PC-9 (cell line): ENCODE results near the gene BCL2L14. TPM values are rescaled to one million over a fixed set of nuclear protein-coding genes. Genes with fewer than 3 reads are reported as not detected.

Source experiments
- BruUV-seq: library from RNA; stranded (reverse); fragments of 400-500 nt; replicated peaks from 2 replicates; lab custom pipeline; 2021; lab: Mats Ljungman, UMichigan
- CTCF ChIA-PET: fragments of 300-600 bp; sonication (Branson Sonifier 250); formaldehyde crosslinking; loops from one replicate; lab custom pipeline; 2022; ENCODE audit warnings: antibody characterized with exemption; lab: Charles Lee
- POLR2A ChIA-PET: fragments of 300-600 bp; sonication (Branson Sonifier 250); formaldehyde crosslinking; loops from one replicate; lab custom pipeline; 2022; ENCODE audit warnings: antibody characterized with exemption; ENCODE audit not compliant: unreplicated experiment; lab: Charles Lee
- DNase-seq, 2 experiments: peaks; one replicate each; pipeline versions ENCODE4 v3.0.0 to v3.0.0-alpha.2; 2015 to 2022; ENCODE audit warnings: mixed read lengths in 1 of 2
- H2AFZ ChIP-seq: fragments of 200-600 bp; sonication (generic); 2 replicates; pipeline ENCODE4 v1.8.1; 2017; ENCODE audit warnings: antibody characterized with exemption
- H3F3A ChIP-seq: fragments of 200-600 bp; sonication (generic); 2 replicates; pipeline ENCODE4 v1.8.1; 2017; ENCODE audit warnings: antibody characterized with exemption, mild to moderate bottlenecking, low read depth; ENCODE audit not compliant: insufficient read depth
- H3K27ac ChIP-seq: fragments of 200-600 bp; sonication (generic); 2 replicates; pipeline ENCODE4 v1.6.1; 2016; ENCODE audit warnings: mixed run types
- H3K27me3 ChIP-seq: fragments of 200-600 bp; sonication (generic); 2 replicates; pipeline ENCODE4 v1.6.1; 2016; ENCODE audit warnings: low read depth, mixed run types; ENCODE audit not compliant: insufficient read depth
- H3K36me3 ChIP-seq: fragments of 200-600 bp; sonication (generic); 2 replicates; pipeline ENCODE4 v1.6.1; 2016; ENCODE audit warnings: low read depth, mixed run types
- H3K4me1 ChIP-seq: fragments of 200-600 bp; sonication (generic); replicated peaks from 2 replicates; pipeline ENCODE4 v1.6.1; 2016; ENCODE audit warnings: mixed run types; ENCODE audit not compliant: insufficient read depth
- H3K4me2 ChIP-seq: fragments of 200-600 bp; sonication (generic); 2 replicates; pipeline ENCODE4 v1.6.1; 2017; ENCODE audit warnings: mixed run types
- H3K4me3 ChIP-seq: fragments of 200-600 bp; sonication (generic); 2 replicates; pipeline ENCODE4 v1.6.1; 2016; ENCODE audit warnings: mixed run types
- H3K79me2 ChIP-seq: fragments of 200-600 bp; sonication (generic); 2 replicates; pipeline ENCODE4 v1.6.1; 2017; ENCODE audit warnings: low read depth, mixed run types
- H3K9me2 ChIP-seq: fragments of 200-600 bp; sonication (generic); 2 replicates; pipeline ENCODE4 v1.8.1; 2017; ENCODE audit warnings: mild to moderate bottlenecking; ENCODE audit not compliant: insufficient read depth
- H3K9me3 ChIP-seq: fragments of 200-600 bp; sonication (generic); 2 replicates; pipeline ENCODE4 v1.8.1; 2016; ENCODE audit warnings: low read depth; ENCODE audit not compliant: insufficient read depth
- H4K20me1 ChIP-seq: fragments of 200-600 bp; sonication (generic); 2 replicates; pipeline ENCODE4 v1.8.1; 2017; ENCODE audit not compliant: insufficient read depth
- EZH2 ChIP-seq: fragments of 200-600 bp; sonication (generic); IDR thresholded peaks from 2 replicates; pipeline ENCODE4 v1.8.0; 2017; ENCODE audit warnings: antibody characterized with exemption, low read depth
- intact Hi-C: fragments of 100-400 bp; cut with micrococcal nuclease; formaldehyde crosslinking; loops from one replicate; pipeline ENCODE4 v1.10.0; 2022; ENCODE audit not compliant: unreplicated experiment
- total RNA-seq: library from RNA; stranded (reverse); gene quantifications from 2 replicates; pipeline ENCODE4 v1.2.3, GENCODE V29; 2021
- TF ChIP-seq, protein P1 (sequence below): fragments of 200-600 bp; sonication (generic); conservative IDR thresholded peaks from 2 replicates; pipeline ENCODE4 v1.6.1; 2017; ENCODE audit warnings: mixed run types, antibody characterized with exemption, mild to moderate bottlenecking, moderate library complexity

Gene BCL2L14
- total RNA-seq, 1 experiment from 2014 or later, result 6.0 TPM

- BruUV-seq, result no TSS peak
- H3K4me1 ChIP-seq, result 0 out of 2 replicates have a peak, but pooled peaks cover 6% of the 10 kb centered on the region
- POLR2A ChIA-PET, result no interaction called here
Observed at GRCh38 chr12:12088761-12089160, 18.0 kb downstream of the BCL2L14 start.

GRCh38 chr12:12091071-12091470 lies 20.3 kb downstream of the BCL2L14 start:
- no peaks in the 10 kb centered on the region for H3K79me2 ChIP-seq
- H3K9me3 ChIP-seq, result no peaks in the 10 kb centered on the region
- H3F3A ChIP-seq, result no peaks in the 10 kb centered on the region
- intact Hi-C loops, result no loop called here
- H3K36me3 ChIP-seq, result no peaks in the 10 kb centered on the region
- ChIA-PET POLR2A (no interaction called here), CTCF (no interaction called here)
- no peaks in the 10 kb centered on the region for H3K27me3 ChIP-seq
- no peaks in the 10 kb centered on the region for H4K20me1 ChIP-seq
- H3K4me3 ChIP-seq, result no peak overlapping the region
- no peak overlapping the region for H3K27ac ChIP-seq
- H2AFZ ChIP-seq, result no peak overlapping the region
- no TSS peak for BruUV-seq
- no peaks in the 10 kb centered on the region for H3K9me2 ChIP-seq
- no peak overlapping the region for H3K4me2 ChIP-seq
- H3K4me1 ChIP-seq, result 0 out of 2 replicates have a peak, but pooled peaks cover 6% of the 10 kb centered on the region
- TF ChIP-seq, protein P1, sequence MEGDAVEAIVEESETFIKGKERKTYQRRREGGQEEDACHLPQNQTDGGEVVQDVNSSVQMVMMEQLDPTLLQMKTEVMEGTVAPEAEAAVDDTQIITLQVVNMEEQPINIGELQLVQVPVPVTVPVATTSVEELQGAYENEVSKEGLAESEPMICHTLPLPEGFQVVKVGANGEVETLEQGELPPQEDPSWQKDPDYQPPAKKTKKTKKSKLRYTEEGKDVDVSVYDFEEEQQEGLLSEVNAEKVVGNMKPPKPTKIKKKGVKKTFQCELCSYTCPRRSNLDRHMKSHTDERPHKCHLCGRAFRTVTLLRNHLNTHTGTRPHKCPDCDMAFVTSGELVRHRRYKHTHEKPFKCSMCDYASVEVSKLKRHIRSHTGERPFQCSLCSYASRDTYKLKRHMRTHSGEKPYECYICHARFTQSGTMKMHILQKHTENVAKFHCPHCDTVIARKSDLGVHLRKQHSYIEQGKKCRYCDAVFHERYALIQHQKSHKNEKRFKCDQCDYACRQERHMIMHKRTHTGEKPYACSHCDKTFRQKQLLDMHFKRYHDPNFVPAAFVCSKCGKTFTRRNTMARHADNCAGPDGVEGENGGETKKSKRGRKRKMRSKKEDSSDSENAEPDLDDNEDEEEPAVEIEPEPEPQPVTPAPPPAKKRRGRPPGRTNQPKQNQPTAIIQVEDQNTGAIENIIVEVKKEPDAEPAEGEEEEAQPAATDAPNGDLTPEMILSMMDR, result no peak
- no peak for TF ChIP-seq EZH2
- DNase-seq, result no peak

More at GRCh38 chr12:12088761-12089160, 18.0 kb downstream of the BCL2L14 start:
- H4K20me1 ChIP-seq, result no peaks in the 10 kb centered on the region
- H3K9me2 ChIP-seq, result no peaks in the 10 kb centered on the region
- no peaks in the 10 kb centered on the region for H3K27me3 ChIP-seq
- no peak overlapping the region for H2AFZ ChIP-seq
- DNase-seq, result no peak
- H3K4me3 ChIP-seq, result no peak overlapping the region
- no peaks in the 10 kb centered on the region for H3K9me3 ChIP-seq
- TF ChIP-seq EZH2, result no peak
- TF ChIP-seq, protein P1, result no peak
- H3K27ac ChIP-seq, result no peak overlapping the region
- H3K36me3 ChIP-seq, result no peaks in the 10 kb centered on the region
- CTCF ChIA-PET, result no interaction called here
- H3K4me2 ChIP-seq, result no peak overlapping the region
- intact Hi-C loops, result no loop called here
- H3F3A ChIP-seq, result no peaks in the 10 kb centered on the region
- no peaks in the 10 kb centered on the region for H3K79me2 ChIP-seq

DNA sequence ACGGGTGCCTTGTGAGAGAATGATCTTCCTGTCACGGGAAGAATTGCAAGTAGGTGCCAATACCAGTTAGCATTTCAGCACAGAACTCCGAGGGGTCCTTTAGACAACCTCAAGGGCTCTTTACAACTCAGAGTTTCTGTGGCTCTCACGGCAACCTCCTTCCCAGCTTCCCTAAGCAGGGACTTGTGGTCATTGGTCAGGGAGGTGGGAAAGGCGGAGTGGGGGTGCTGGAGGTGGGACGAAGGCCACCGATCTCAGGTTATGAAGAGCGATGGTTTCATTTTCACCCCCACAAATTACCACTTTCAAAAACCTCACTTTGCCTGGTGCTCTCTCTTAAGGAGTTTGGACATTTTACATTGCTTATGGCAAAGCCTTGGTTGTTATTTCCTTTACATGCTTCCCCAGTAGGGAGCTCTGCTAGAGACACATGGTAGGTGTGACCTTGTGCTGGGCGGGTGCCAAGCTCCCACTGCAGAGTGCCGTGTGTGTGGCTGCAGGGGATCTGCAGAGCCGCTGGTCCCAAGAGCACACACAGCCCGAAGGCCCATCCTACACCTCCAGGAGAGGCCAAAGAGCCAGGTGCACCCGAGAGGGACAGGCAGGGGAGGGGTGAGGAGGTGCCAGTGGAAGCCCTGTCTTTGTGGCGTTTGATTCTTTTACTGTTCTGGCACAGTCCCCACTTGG lies 21.4 kb downstream of the BCL2L14 start:
- intact Hi-C loops, result no loop called here
- Histone ChIP-seq H3K4me2 (no peak overlapping the region), H3K79me2 (no peaks in the 10 kb centered on the region), H4K20me1 (no peaks in the 10 kb centered on the region), H3K36me3 (no peaks in the 10 kb centered on the region), H3K27ac (no peak overlapping the region), H3K4me3 (no peak overlapping the region), H3K27me3 (no peaks in the 10 kb centered on the region), H3K4me1 (0 out of 2 replicates have a peak, but pooled peaks cover 6% of the 10 kb centered on the region), H2AFZ (no peak overlapping the region), H3F3A (no peaks in the 10 kb centered on the region), H3K9me3 (no peaks in the 10 kb centered on the region), H3K9me2 (no peaks in the 10 kb centered on the region)
- no peak for DNase-seq
- POLR2A ChIA-PET, result no interaction called here
- no peak for TF ChIP-seq EZH2
- no TSS peak for BruUV-seq
- CTCF ChIA-PET, result no interaction called here
